Panc1 (cell line): ENCODE data around the gene TERT.

ENCODE experiments used
- CTCF ChIP-seq: fragments of 450-650 bp; IDR thresholded peaks from 2 replicates; pipeline ENCODE4 v1.5.1; 2017; ENCODE audit warnings: mild to moderate bottlenecking
- REST ChIP-seq, 2 experiments: IDR thresholded peaks; 2 replicates each; pipeline ENCODE4 v1.6.1; 2011 to 2012; ENCODE audit warnings: low read depth in 2 of 2, control low read depth in 1 of 2, low read length in 1 of 2, mild to moderate bottlenecking in 1 of 2, moderate library complexity in 1 of 2; ENCODE audit not compliant: insufficient read depth in 1 of 2

GRCh38 chr5:1213508-1214162 lies 81.2 kb downstream of the TERT start:
- TF ChIP-seq CTCF, result no peak
- no peak for TF ChIP-seq REST (IDR thresholded peaks at IDR 0.05; ENCODE audit: insufficient read depth in 1 of 2, low read depth in 2 of 2, low read length in 1 of 2)
